HepG2 (cell line): ENCODE results near the gene SMYD4. TPM values are rescaled to one million over a fixed set of nuclear protein-coding genes. Genes with fewer than 3 reads are reported as not detected.
A peak's percentile ranks its signal among the peaks of the same experiment; 100 is the strongest.

Source experiments
- AGO2 ChIP-seq: fragments of 200-400 bp; formaldehyde crosslinking; optimal IDR thresholded peaks from 2 replicates; pipeline ENCODE3; 2017; ENCODE audit warnings: mild to moderate bottlenecking, low read depth, low read length, moderate library complexity
- ATF2 ChIP-seq: sonication (generic); formaldehyde crosslinking; IDR thresholded peaks from 2 replicates; pipeline ENCODE4 v1.4.0; 2020; ENCODE audit warnings: missing genetic modification reagents
- CHD2 ChIP-seq: IDR thresholded peaks from 2 replicates; pipeline ENCODE4 v1.6.1; 2011; ENCODE audit warnings: low read depth, low read length, improper control_type of control experiment
- EED ChIP-seq: sonication (generic); formaldehyde crosslinking; IDR thresholded peaks from 2 replicates; pipeline ENCODE4 v1.5.0; 2020; ENCODE audit warnings: mild to moderate bottlenecking, missing genetic modification reagents
- ELF1 ChIP-seq: sonication (generic); formaldehyde crosslinking; IDR thresholded peaks from 2 replicates; pipeline ENCODE4 v1.4.0; 2020; ENCODE audit warnings: missing genetic modification reagents
- ESRRA ChIP-seq: sonication (generic); formaldehyde crosslinking; IDR thresholded peaks from 2 replicates; pipeline ENCODE4 v1.5.1; 2020; ENCODE audit warnings: mild to moderate bottlenecking, low read depth, missing genetic modification reagents
- FOSL2 ChIP-seq: sonication (generic); formaldehyde crosslinking; IDR thresholded peaks from 2 replicates; pipeline ENCODE4 v1.4.0; 2020; ENCODE audit warnings: missing genetic modification reagents
- GABPA ChIP-seq, 2 experiments: IDR thresholded peaks; 2 replicates each; pipeline ENCODE4 v1.6.1; 2011 to 2016; ENCODE audit warnings: low read depth in 2 of 2, low read length in 1 of 2, missing biosample characterization in 1 of 2, missing genetic modification characterization in 1 of 2
- HIC2 ChIP-seq: sonication (generic); formaldehyde crosslinking; IDR thresholded peaks from 2 replicates; pipeline ENCODE4 v1.9.0; 2022; ENCODE audit warnings: low read depth, missing genetic modification reagents
- IKZF4 ChIP-seq: sonication (generic); formaldehyde crosslinking; IDR thresholded peaks from 2 replicates; pipeline ENCODE4 v1.5.1; 2020; ENCODE audit warnings: borderline replicate concordance, mild to moderate bottlenecking, low read depth, missing genetic modification reagents; ENCODE audit errors: not compliant biosample characterization
- ISL2 ChIP-seq: sonication (generic); formaldehyde crosslinking; IDR thresholded peaks from 2 replicates; pipeline ENCODE4 v1.5.0; 2020; ENCODE audit warnings: missing genetic modification reagents
- KDM1A ChIP-seq: IDR thresholded peaks from 2 replicates; pipeline ENCODE4 v1.6.1; 2016; ENCODE audit warnings: missing compliant biosample characterization
- KLF12 ChIP-seq: sonication (generic); formaldehyde crosslinking; IDR thresholded peaks from 2 replicates; pipeline ENCODE4 v1.4.0; 2020; ENCODE audit warnings: missing genetic modification reagents, borderline replicate concordance
- MYC ChIP-seq: sonication (generic); formaldehyde crosslinking; IDR thresholded peaks from 2 replicates; pipeline ENCODE4 v1.9.0; 2021; ENCODE audit warnings: missing genetic modification reagents, borderline replicate concordance
- MZF1 ChIP-seq: sonication (generic); formaldehyde crosslinking; IDR thresholded peaks from 2 replicates; pipeline ENCODE4 v1.8.1; 2023; ENCODE audit warnings: mild to moderate bottlenecking, missing genetic modification reagents, borderline replicate concordance
- PBX2 ChIP-seq: IDR thresholded peaks from 2 replicates; pipeline ENCODE4 v1.6.1; 2016; ENCODE audit warnings: control low read depth
- PITX1 ChIP-seq: sonication (generic); formaldehyde crosslinking; IDR thresholded peaks from 2 replicates; pipeline ENCODE4 v1.5.1; 2020; ENCODE audit warnings: mild to moderate bottlenecking, missing genetic modification reagents
- RAD21 ChIP-seq: fragments of 450-650 bp; formaldehyde crosslinking; IDR thresholded peaks from 2 replicates; pipeline ENCODE4 v1.5.0; 2020; ENCODE audit warnings: mild to moderate bottlenecking
- RXRA ChIP-seq: sonication (generic); formaldehyde crosslinking; IDR thresholded peaks from 2 replicates; pipeline ENCODE4 v1.5.1; 2020; ENCODE audit warnings: missing genetic modification reagents
- TBX2 ChIP-seq: sonication (generic); formaldehyde crosslinking; IDR thresholded peaks from 2 replicates; pipeline ENCODE4 v1.5.0; 2020; ENCODE audit warnings: missing genetic modification reagents, mild to moderate bottlenecking, borderline replicate concordance
- TP53 ChIP-seq: sonication (generic); formaldehyde crosslinking; conservative IDR thresholded peaks from 2 replicates; pipeline ENCODE4 v1.4.0; 2020; ENCODE audit warnings: missing genetic modification reagents
- YY1 ChIP-seq: IDR thresholded peaks from 2 replicates; pipeline ENCODE4 v1.6.1; 2011; ENCODE audit warnings: low read length, low read depth, moderate library complexity, mild to moderate bottlenecking; ENCODE audit not compliant: insufficient read depth, insufficient replicate concordance
- ZFY ChIP-seq: sonication (generic); formaldehyde crosslinking; IDR thresholded peaks from 2 replicates; pipeline ENCODE4 v1.4.0; 2020; ENCODE audit warnings: missing genetic modification reagents
- ZNF275 ChIP-seq: sonication (generic); formaldehyde crosslinking; IDR thresholded peaks from 2 replicates; pipeline ENCODE4 v1.8.0; 2022; ENCODE audit warnings: missing genetic modification reagents, mild to moderate bottlenecking, inconsistent platforms, borderline replicate concordance
- ZNF772 ChIP-seq: sonication (generic); formaldehyde crosslinking; IDR thresholded peaks from 2 replicates; pipeline ENCODE4 v1.5.0; 2020; ENCODE audit warnings: mild to moderate bottlenecking, missing genetic modification reagents
- polyA plus RNA-seq, 8 experiments: library from polyadenylated mRNA; depleted of rRNA in 3 of 8; stranded (reverse) in 7 of 8; unstranded in 1 of 8; fragments of >200 nt; fragmentation: Illumina TruSeq in 4 of 8; extraction: Trizol in 4 of 8; gene quantifications; 2 replicates each; pipeline versions ENCODE4 v1.2.1 to v1.2.3, GENCODE V29; 2011 to 2016; ENCODE audit warnings: low read depth in 4 of 8, missing spikeins in 1 of 8, mixed read lengths in 1 of 8; ENCODE audit not compliant: insufficient read depth in 1 of 8
- total RNA-seq, 5 experiments: library from RNA; depleted of rRNA; stranded (reverse); fragments of >200 nt; fragmentation: Illumina TruSeq; extraction: Trizol; gene quantifications; 2 replicates each; pipeline ENCODE4 v1.2.3, GENCODE V29; 2016; ENCODE audit warnings: low read depth in 1 of 5

Gene SMYD4
- total and polyA plus RNA-seq, 2 of the 13 experiments (the other 11 are each of a cell fraction or from before 2014, with no cell fraction given): 7.4 to 11.3 TPM

GRCh38 chr17:1769822-1770477 is 59.8 kb downstream of the SMYD4 start (continued):
- no peak for TF ChIP-seq ZNF275 (CRISPR knock-in tag)
- no peak for TF ChIP-seq PBX2
- TF ChIP-seq YY1: peak; percentile 56
- TF ChIP-seq ZNF772 (CRISPR knock-in tag): peak; percentile 39; the same call in 1 of the 2 replicates
- peak; percentile 32; the same call in 1 of the 2 replicates for TF ChIP-seq RAD21 (CRISPR knock-in tag)
- TF ChIP-seq MYC (CRISPR knock-in tag): 0 out of 2 replicates have a peak, but pooled peaks have one; percentile 10
- no peak for TF ChIP-seq MZF1
- TF ChIP-seq PITX1 (CRISPR knock-in tag): peak; percentile 54; the same call in 1 of the 2 replicates
- TF ChIP-seq ISL2 (CRISPR knock-in tag): 0 out of 2 replicates have a peak, but pooled peaks have one; percentile 11
- peak; percentile 35; the same call in 1 of the 2 replicates for TF ChIP-seq ELF1 (CRISPR knock-in tag)
- TF ChIP-seq ESRRA (CRISPR knock-in tag): no peak; the same call in 1 of the 2 replicates
- TF ChIP-seq KLF12 (CRISPR knock-in tag): no peak
- peak; percentile 95 for TF ChIP-seq AGO2
- peak; percentile 58 for TF ChIP-seq FOSL2
- 0 out of 2 replicates have a peak, but pooled peaks have one; percentile 17 for TF ChIP-seq TP53 (CRISPR knock-in tag)
- no peak for TF ChIP-seq IKZF4 (CRISPR knock-in tag)
- TF ChIP-seq KDM1A (CRISPR knock-in tag): peak; percentile 13; the same call in 1 of the 2 replicates
- peak; percentile 48; the same call in 1 of the 2 replicates for TF ChIP-seq ZFY (CRISPR knock-in tag)
- no peak for TF ChIP-seq GABPA (IDR thresholded peaks at IDR 0.05; ENCODE audit: low read depth, low read length)
- no peak for TF ChIP-seq GABPA (CRISPR knock-in tag; IDR thresholded peaks at IDR 0.05; ENCODE audit: low read depth)
- peak; percentile 67; the same call in 1 of the 2 replicates for TF ChIP-seq ATF2 (CRISPR knock-in tag)
- peak; percentile 74; the same call in 1 of the 2 replicates for TF ChIP-seq TBX2 (CRISPR knock-in tag)
- TF ChIP-seq CHD2: no peak
- TF ChIP-seq EED: no peak
- TF ChIP-seq RXRA: peak; percentile 97
- peak; percentile 80 for TF ChIP-seq HIC2
